SU-DHL-6 (cell line): Measurements from ENCODE around the gene GMDS.

Experiments
- CTCF ChIP-seq: fragments of 200-600 bp; sonication (generic); IDR thresholded peaks from one replicate; pipeline ENCODE4 v1.5.1; 2017; ENCODE audit warnings: antibody characterized with exemption, mild to moderate bottlenecking, low read length, moderate library complexity; ENCODE audit not compliant: insufficient read depth, poor library complexity, severe bottlenecking
- EZH2phosphoT487 ChIP-seq: fragments of 200-600 bp; sonication (generic), shearing (Covaris generic); conservative IDR thresholded peaks from 2 replicates; pipeline ENCODE4 v1.6.1; 2018; ENCODE audit warnings: mild to moderate bottlenecking, antibody characterized with exemption, low read length, moderate library complexity, mixed read lengths

- TF ChIP-seq CTCF (no peak), EZH2phosphoT487 (no peak)
These were observed 110.9 kb downstream of the GMDS start for GRCh38 chr6:2134554-2134953.
